B cell (primary cell): Measurements from ENCODE around the gene ACTL6A. TPM values are rescaled to one million over a fixed set of nuclear protein-coding genes. Genes with fewer than 3 reads are reported as not detected.

Experiments
- ATAC-seq: fragments of 200-7000 bp; cut with Tn5 transposase; one replicate; pipeline ENCODE4 v1.10.0; 2021; ENCODE audit warnings: low read depth, mild to moderate bottlenecking, moderate number of reproducible peaks, moderate library complexity
- CTCF ChIA-PET: fragments of 350-600 bp; sonication (Branson Sonifier 250); formaldehyde crosslinking; loops from one replicate; lab custom pipeline; 2021; ENCODE audit warnings: antibody characterized with exemption, inconsistent platforms; lab: Charles Lee
- POLR2A ChIA-PET: fragments of 350-600 bp; sonication (Branson Sonifier 250); formaldehyde crosslinking; loops from one replicate; lab custom pipeline; 2021; ENCODE audit warnings: antibody characterized with exemption; lab: Charles Lee
- DNase-seq: peaks from one replicate; pipeline ENCODE4 v3.0.0; 2013
- H2AFZ ChIP-seq: 2 replicates; pipeline ENCODE4 v1.6.1; 2012; ENCODE audit warnings: mild to moderate bottlenecking, low read depth, low read length; ENCODE audit not compliant: insufficient read depth, poor library complexity, severe bottlenecking
- H3K27ac ChIP-seq, 2 donors: 1 replicate in 1 of 2; 2 replicates in 1 of 2; pipeline ENCODE4 v1.5.1; 2012 to 2013; ENCODE audit warnings: low read length in 2 of 2, mild to moderate bottlenecking in 2 of 2, moderate library complexity in 1 of 2
- H3K27me3 ChIP-seq, 4 experiments: fragments of 200-600 bp in 1 of 4; sonication (generic) in 1 of 4; replicated peaks in 1 of 4; 1 replicate in 2 of 4; 2 replicates in 2 of 4; pipeline versions ENCODE4 v1.6.1 to v1.7.0; 2013 to 2016; ENCODE audit warnings: low read length in 3 of 4, mild to moderate bottlenecking in 2 of 4, mixed read lengths in 1 of 4, moderate library complexity in 1 of 4; ENCODE audit not compliant: insufficient read depth in 4 of 4, control insufficient read depth in 3 of 4; ENCODE audit errors: control extremely low read depth in 1 of 4
- H3K36me3 ChIP-seq, 2 experiments: replicated peaks in 1 of 2; 1 replicate in 1 of 2; 2 replicates in 1 of 2; pipeline versions ENCODE4 v1.6.1 to v1.7.1; 2013; ENCODE audit warnings: low read length in 1 of 2; ENCODE audit not compliant: insufficient read depth in 2 of 2, control insufficient read depth in 1 of 2; ENCODE audit errors: control extremely low read depth in 1 of 2, extremely low read depth in 1 of 2
- H3K4me1 ChIP-seq, 2 donors: fragments of 200-600 bp in 1 of 2; sonication (generic) in 1 of 2; 1 replicate in 1 of 2; 2 replicates in 1 of 2; pipeline versions ENCODE4 v1.5.1 to v1.6.1; 2013 to 2017; ENCODE audit warnings: low read length in 2 of 2; ENCODE audit not compliant: control insufficient read depth in 2 of 2, insufficient read depth in 2 of 2
- H3K4me2 ChIP-seq: replicated peaks from 2 replicates; pipeline ENCODE3; 2012; ENCODE audit warnings: mild to moderate bottlenecking, low read depth, low read length; ENCODE audit not compliant: poor library complexity, severe bottlenecking
- H3K4me3 ChIP-seq, 5 experiments: fragments of 200-600 bp in 1 of 5; sonication (generic) in 1 of 5; 1 replicate in 3 of 5; 2 replicates in 2 of 5; pipeline versions ENCODE4 v1.5.1 to v1.7.0; 2011 to 2016; ENCODE audit warnings: low read length in 4 of 5, mild to moderate bottlenecking in 4 of 5, low read depth in 2 of 5, control low read depth in 1 of 5, moderate library complexity in 1 of 5; ENCODE audit not compliant: insufficient read depth in 1 of 5; ENCODE audit errors: control extremely low read depth in 1 of 5, extremely low read depth in 1 of 5
- H3K79me2 ChIP-seq: fragments of 200-600 bp; sonication (generic); one replicate; pipeline ENCODE4 v1.6.0; 2016; ENCODE audit warnings: low read length; ENCODE audit not compliant: control insufficient read depth, insufficient read depth
- H3K9ac ChIP-seq: fragments of 200-600 bp; sonication (generic); 2 replicates; pipeline ENCODE4 v1.6.1; 2017; ENCODE audit warnings: mild to moderate bottlenecking, low read length, moderate library complexity
- H3K9me3 ChIP-seq, 3 donors: one replicate each; pipeline versions ENCODE4 v1.6.1 to v1.7.1; 2013; ENCODE audit warnings: low read length in 2 of 3; ENCODE audit not compliant: control insufficient read depth in 2 of 3, insufficient read depth in 1 of 3; ENCODE audit errors: control extremely low read depth in 1 of 3
- H4K20me1 ChIP-seq: 2 replicates; pipeline ENCODE4 v1.6.0; 2012; ENCODE audit warnings: mild to moderate bottlenecking, low read length; ENCODE audit not compliant: insufficient read depth, control insufficient read depth, poor library complexity, severe bottlenecking
- H3K27ac Mint-ChIP-seq: one replicate; pipeline ENCODE4 v1.8.0; 2021; ENCODE audit warnings: mixed read lengths
- H3K27me3 Mint-ChIP-seq: one replicate; pipeline ENCODE4 v1.8.0; 2021; ENCODE audit warnings: mixed read lengths
- H3K4me1 Mint-ChIP-seq: one replicate; pipeline ENCODE4 v1.8.0; 2021; ENCODE audit warnings: mixed read lengths
- H3K4me3 Mint-ChIP-seq: one replicate; pipeline ENCODE4 v1.8.0; 2021; ENCODE audit warnings: mixed read lengths
- H3K9me3 Mint-ChIP-seq: one replicate; pipeline ENCODE4 v1.8.0; 2022; ENCODE audit warnings: mixed read lengths; ENCODE audit not compliant: insufficient read depth
- EZH2 ChIP-seq: IDR thresholded peaks from 2 replicates; pipeline ENCODE4 v1.6.1; 2012; ENCODE audit warnings: borderline replicate concordance, low read depth, mild to moderate bottlenecking, moderate library complexity, low read length; ENCODE audit not compliant: insufficient read depth, poor library complexity, severe bottlenecking
- WGBS: methylation state at CpG from one replicate; pipeline ENCODE4 v1.1.5; 2013; ENCODE audit warnings: missing lambda C conversion rate; ENCODE audit not compliant: insufficient coverage; 5-methylcytosine and 5-hydroxymethylcytosine counted together
- intact Hi-C: fragments of 100-400 bp; cut with micrococcal nuclease; formaldehyde crosslinking; loops from one replicate; pipeline ENCODE4 v1.10.0; 2022
- polyA plus RNA-seq: library from polyadenylated mRNA; depleted of rRNA; stranded (reverse); fragments of >200 nt; gene quantifications from 2 replicates; pipeline ENCODE4 v1.2.3, GENCODE V29; 2012
- total RNA-seq, 2 donors: library from RNA; stranded (reverse); fragments of 120-200 nt in 1 of 2; gene quantifications; 1 replicate in 1 of 2; 2 replicates in 1 of 2; pipeline versions ENCODE4 v1.2.3 to v1.2.4, GENCODE V29; 2013 to 2022
- TF ChIP-seq, protein P1 (sequence below): fragments of 200-600 bp; IDR thresholded peaks from one replicate; pipeline ENCODE4 v1.8.0; 2022; ENCODE audit warnings: antibody characterized with exemption, mild to moderate bottlenecking

The ACTL6A gene
- total and polyA plus RNA-seq, 2 donors (not counting 1 experiment from before 2014, with no cell fraction given) = 26.2 to 48.5 TPM

DNA sequence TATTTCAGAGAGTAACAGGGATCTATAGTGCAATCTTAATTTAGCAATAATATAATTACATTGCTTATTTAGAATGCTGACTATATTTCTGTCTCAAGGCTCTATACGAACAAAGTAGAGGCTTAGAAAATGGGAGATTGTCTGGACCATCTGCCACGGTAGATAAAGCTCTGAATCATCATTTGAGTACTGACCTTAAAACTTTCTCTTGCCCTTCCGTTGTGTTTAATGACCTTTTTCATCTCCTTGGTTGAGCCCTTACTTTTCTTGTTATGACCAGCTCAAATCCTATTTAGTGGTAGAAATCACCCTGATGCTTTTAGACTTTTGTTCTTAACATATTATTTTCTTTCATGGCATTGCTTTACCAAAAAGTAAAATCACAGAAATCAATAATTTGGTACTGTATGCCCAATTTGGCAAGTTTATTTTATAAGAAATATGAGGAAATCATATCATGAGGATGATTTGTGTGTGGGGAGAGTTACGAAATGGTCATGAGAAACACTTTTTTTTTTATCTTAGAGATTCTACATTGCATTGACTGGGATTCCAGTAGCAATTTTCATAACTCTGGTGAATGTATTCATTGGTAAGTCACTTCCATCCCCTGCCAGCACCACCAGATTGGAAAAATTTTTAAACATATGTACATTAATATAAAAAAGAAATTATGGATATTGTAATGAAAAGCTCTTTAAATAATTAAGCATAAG, 52.9 kb downstream of the ACTL6A start:
- H3K4me3 ChIP-seq = no peak overlapping the region
- H3K4me3 Mint-ChIP-seq = no peak overlapping the region
- H4K20me1 ChIP-seq = no peaks in the 10 kb centered on the region
- no peaks in the 10 kb centered on the region for H3K9me3 Mint-ChIP-seq
- no peaks in the 10 kb centered on the region for H3K27me3 ChIP-seq
- DNase-seq = no peak
- no peak overlapping the region for H3K9ac ChIP-seq
- WGBS = 100% methylated on average over 1 of the region's 4 CpGs
- no peak overlapping the region for H3K27ac ChIP-seq
- no peak for TF ChIP-seq EZH2
- TF ChIP-seq, protein P1, sequence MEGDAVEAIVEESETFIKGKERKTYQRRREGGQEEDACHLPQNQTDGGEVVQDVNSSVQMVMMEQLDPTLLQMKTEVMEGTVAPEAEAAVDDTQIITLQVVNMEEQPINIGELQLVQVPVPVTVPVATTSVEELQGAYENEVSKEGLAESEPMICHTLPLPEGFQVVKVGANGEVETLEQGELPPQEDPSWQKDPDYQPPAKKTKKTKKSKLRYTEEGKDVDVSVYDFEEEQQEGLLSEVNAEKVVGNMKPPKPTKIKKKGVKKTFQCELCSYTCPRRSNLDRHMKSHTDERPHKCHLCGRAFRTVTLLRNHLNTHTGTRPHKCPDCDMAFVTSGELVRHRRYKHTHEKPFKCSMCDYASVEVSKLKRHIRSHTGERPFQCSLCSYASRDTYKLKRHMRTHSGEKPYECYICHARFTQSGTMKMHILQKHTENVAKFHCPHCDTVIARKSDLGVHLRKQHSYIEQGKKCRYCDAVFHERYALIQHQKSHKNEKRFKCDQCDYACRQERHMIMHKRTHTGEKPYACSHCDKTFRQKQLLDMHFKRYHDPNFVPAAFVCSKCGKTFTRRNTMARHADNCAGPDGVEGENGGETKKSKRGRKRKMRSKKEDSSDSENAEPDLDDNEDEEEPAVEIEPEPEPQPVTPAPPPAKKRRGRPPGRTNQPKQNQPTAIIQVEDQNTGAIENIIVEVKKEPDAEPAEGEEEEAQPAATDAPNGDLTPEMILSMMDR = no peak
- intact Hi-C loops = no loop called here
- H3K4me1 ChIP-seq = no peaks in the 10 kb centered on the region
- no peak overlapping the region for H3K4me2 ChIP-seq
- CTCF ChIA-PET = no interaction called here
- no peak overlapping the region for H3K27ac Mint-ChIP-seq
- ATAC-seq = no peak
- POLR2A ChIA-PET = no interaction called here
- H3K36me3 ChIP-seq = peaks cover 3 to 15% of the 10 kb centered on the region in 2 experiments
- peaks cover 6% of the 10 kb centered on the region for H3K4me1 Mint-ChIP-seq
- H3K27me3 Mint-ChIP-seq = no peaks in the 10 kb centered on the region
- no peak overlapping the region for H2AFZ ChIP-seq
- no peaks in the 10 kb centered on the region for H3K9me3 ChIP-seq
- H3K79me2 ChIP-seq = peaks cover 32% of the 10 kb centered on the region

DNA sequence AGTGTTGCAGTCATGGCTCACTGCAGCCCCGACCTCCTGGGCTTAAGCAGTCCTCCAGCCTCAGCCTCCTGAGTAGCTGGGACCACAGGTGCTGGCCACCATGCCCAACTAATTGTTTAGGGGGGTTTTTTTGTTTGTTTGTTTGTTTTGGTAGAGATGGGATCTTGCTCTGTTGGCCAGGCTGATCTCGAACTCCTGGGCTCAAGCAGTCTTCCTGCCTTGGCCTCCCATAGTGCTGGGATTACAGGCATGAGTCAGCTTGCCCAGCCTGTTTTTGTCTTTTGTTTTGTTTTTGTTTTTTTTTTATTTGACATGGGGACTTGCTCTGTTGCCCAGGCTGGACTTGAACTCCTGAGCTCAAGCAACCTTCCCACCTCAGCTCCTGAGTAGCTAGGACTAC, 59.3 kb downstream of the ACTL6A start:
- Mint-ChIP-seq H3K9me3 (no peaks in the 10 kb centered on the region), H3K27me3 (no peaks in the 10 kb centered on the region), H3K27ac (no peak overlapping the region), H3K4me3 (no peak overlapping the region), H3K4me1 (no peaks in the 10 kb centered on the region)
- no peak for TF ChIP-seq EZH2
- TF ChIP-seq, protein P1 = no peak
- Histone ChIP-seq H3K27ac (no peak overlapping the region), H3K4me2 (no peak overlapping the region), H3K36me3 (peaks cover 14 to 52% of the 10 kb centered on the region in 2 experiments), H4K20me1 (no peaks in the 10 kb centered on the region), H3K4me3 (no peak overlapping the region), H3K9me3 (no peaks in the 10 kb centered on the region), H3K27me3 (no peaks in the 10 kb centered on the region), H2AFZ (no peak overlapping the region), H3K79me2 (peaks cover 12% of the 10 kb centered on the region), H3K9ac (no peak overlapping the region), H3K4me1 (no peaks in the 10 kb centered on the region)
- POLR2A ChIA-PET = interaction anchor here (0.7 kb wide), 1 partner anchor 388 kb away, joined by 3 read pairs; no protein-coding TSS in a partner anchor
- ATAC-seq (no peak), DNase-seq (no peak)
- intact Hi-C loops = no loop called here
- CTCF ChIA-PET = interaction anchor here (0.6 kb wide), 1 partner anchor 209 kb away, joined by 3 read pairs; no protein-coding TSS in a partner anchor
- 90% methylated on average over 2 of the region's 2 CpGs for WGBS
